Peyer's patch (tissue), 4 donors: ENCODE data around the gene CASP6. TPM values are rescaled to one million over a fixed set of nuclear protein-coding genes. Genes with fewer than 3 reads are reported as not detected.

Experiments
- DNase-seq, 3 donors: peaks; one replicate each; pipeline ENCODE4 v3.0.0-alpha.2; 2017 to 2019
- H3K27ac ChIP-seq, 4 donors: fragments of 200-600 bp; sonication (generic); one replicate each; pipeline ENCODE4 v1.5.1; 2016 to 2019
- H3K27me3 ChIP-seq, 2 donors: fragments of 200-600 bp; sonication (generic); one replicate each; pipeline ENCODE4 v1.5.1; 2019
- H3K36me3 ChIP-seq, 3 donors: fragments of 200-600 bp; sonication (generic); one replicate each; pipeline ENCODE4 v1.5.1; 2016 to 2019
- H3K4me1 ChIP-seq, 4 donors: fragments of 200-600 bp; sonication (generic); one replicate each; pipeline ENCODE4 v1.5.1; 2016 to 2019
- H3K4me3 ChIP-seq, 4 donors: fragments of 200-600 bp; sonication (generic); 1 replicate in 3 of 4; 2 replicates in 1 of 4; pipeline ENCODE4 v1.5.1; 2016 to 2019; ENCODE audit warnings: mild to moderate bottlenecking in 1 of 4
- H3K9me3 ChIP-seq, 4 donors: fragments of 200-600 bp; sonication (generic); one replicate each; pipeline ENCODE4 v1.5.1; 2016 to 2019; ENCODE audit warnings: mild to moderate bottlenecking in 1 of 4
- POLR2A ChIP-seq, 2 donors: fragments of 450-650 bp; IDR thresholded peaks; one replicate each; pipeline ENCODE4 v1.5.1; 2017; ENCODE audit warnings: antibody characterized with exemption in 2 of 2, mild to moderate bottlenecking in 2 of 2, moderate library complexity in 2 of 2
- total RNA-seq, 4 donors: library from RNA; depleted of rRNA; stranded (reverse); fragments of >200 nt; gene quantifications; one replicate each; pipeline ENCODE4 v1.1.0, GENCODE V29; 2016
- TF ChIP-seq, protein P1 (sequence below), 6 experiments: fragments of 450-650 bp in 4 of 6; fragments of 200-600 bp in 2 of 6; sonication (generic) in 1 of 6; IDR thresholded peaks; one replicate each; pipeline ENCODE4 v1.5.1; 2017 to 2019; ENCODE audit warnings: antibody characterized with exemption in 6 of 6, mild to moderate bottlenecking in 3 of 6, moderate library complexity in 1 of 6

The CASP6 gene
- total RNA-seq, 4 donors from 2014 or later: 43.7 to 132 (median 69.3) TPM

DNA sequence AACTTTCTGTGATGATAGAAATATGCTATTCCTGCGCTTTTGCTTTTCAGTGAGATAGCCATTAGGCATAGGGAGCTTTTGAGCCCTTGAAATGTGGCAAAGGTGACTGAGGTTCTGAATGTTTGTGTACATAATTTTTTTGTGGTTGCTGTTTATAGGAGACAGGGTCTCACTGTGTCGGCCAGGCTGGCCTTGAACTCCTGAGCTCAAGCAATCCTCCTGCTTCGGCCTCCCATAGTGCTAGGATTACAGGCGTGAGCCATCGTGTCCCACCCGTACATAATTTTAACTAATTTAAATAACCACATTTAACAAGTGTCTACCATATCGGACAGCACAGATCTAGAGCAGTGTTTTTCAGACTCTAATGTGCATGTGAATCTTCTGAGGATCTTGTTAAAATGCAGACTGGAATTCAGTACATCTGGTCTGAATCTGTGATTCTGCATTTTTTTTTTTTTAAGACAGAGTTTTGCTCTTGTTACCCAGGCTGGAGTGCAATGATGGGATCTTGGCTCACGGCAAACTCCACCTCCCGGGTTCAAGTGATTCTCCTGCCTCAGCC is 45.3 kb downstream of the CASP6 start:
- Histone ChIP-seq H3K9me3 (peaks cover 0 to 1% (median 0%) of the 10 kb centered on the region in 4 donors), H3K27me3 (no peaks in the 10 kb centered on the region), H3K4me3 (no peak overlapping the region), H3K36me3 (no peaks in the 10 kb centered on the region), H3K27ac (no peak overlapping the region), H3K4me1 (no peaks in the 10 kb centered on the region)
- TF ChIP-seq, protein P1, sequence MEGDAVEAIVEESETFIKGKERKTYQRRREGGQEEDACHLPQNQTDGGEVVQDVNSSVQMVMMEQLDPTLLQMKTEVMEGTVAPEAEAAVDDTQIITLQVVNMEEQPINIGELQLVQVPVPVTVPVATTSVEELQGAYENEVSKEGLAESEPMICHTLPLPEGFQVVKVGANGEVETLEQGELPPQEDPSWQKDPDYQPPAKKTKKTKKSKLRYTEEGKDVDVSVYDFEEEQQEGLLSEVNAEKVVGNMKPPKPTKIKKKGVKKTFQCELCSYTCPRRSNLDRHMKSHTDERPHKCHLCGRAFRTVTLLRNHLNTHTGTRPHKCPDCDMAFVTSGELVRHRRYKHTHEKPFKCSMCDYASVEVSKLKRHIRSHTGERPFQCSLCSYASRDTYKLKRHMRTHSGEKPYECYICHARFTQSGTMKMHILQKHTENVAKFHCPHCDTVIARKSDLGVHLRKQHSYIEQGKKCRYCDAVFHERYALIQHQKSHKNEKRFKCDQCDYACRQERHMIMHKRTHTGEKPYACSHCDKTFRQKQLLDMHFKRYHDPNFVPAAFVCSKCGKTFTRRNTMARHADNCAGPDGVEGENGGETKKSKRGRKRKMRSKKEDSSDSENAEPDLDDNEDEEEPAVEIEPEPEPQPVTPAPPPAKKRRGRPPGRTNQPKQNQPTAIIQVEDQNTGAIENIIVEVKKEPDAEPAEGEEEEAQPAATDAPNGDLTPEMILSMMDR (IDR thresholded peaks at IDR 0.05): no peak
- no peak for DNase-seq

DNA sequence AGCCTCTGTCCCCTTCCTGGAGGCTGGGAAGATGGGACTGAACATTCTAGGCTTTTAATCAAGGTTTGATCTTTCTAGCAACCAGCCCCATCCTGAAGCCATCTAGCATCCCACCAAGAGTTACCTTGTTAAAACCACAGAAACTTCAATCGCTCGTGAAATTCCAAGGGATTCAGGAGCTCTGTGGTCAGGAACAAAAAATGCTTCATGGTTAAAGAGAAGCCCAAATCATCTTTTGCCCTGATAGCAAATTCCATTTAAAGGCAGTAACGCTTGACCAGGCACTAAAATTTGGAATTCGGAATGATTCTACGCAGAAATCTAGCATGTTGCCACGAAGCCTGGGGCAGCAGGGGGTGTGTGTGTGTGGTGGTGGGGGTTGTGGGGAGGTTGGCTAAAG is 47.8 kb downstream of the CASP6 start:
- DNase-seq: no peak
- H3K36me3 ChIP-seq: no peaks in the 10 kb centered on the region
- no peaks in the 10 kb centered on the region for H3K4me1 ChIP-seq
- TF ChIP-seq, protein P1 (IDR thresholded peaks at IDR 0.05): no peak
- no peak for TF ChIP-seq POLR2A (IDR thresholded peaks at IDR 0.05)
- H3K27me3 ChIP-seq: no peaks in the 10 kb centered on the region
- H3K4me3 ChIP-seq: no peak overlapping the region
- peaks cover 0 to 8% (median 0%) of the 10 kb centered on the region in 4 donors for H3K9me3 ChIP-seq
- no peak overlapping the region for H3K27ac ChIP-seq

DNA sequence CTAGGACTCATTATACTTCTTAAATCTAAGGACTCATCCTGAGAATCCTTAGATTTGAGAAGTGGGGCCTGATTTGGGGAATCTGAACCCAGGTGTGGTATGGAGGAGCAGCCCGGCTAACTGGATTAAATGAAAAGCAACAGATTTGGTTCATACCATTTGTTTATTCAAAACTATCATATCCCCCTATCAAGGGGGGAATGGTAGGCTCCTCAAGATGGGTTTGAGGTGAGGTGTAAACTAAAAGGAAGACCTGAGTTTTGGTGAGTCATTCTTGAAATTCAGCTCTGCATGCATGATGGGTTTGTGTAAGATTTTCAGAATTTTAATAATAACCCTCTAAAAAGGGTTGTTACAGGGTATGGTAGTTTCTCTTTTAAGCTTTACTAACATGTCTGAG is 53.4 kb downstream of the CASP6 start:
- no peaks in the 10 kb centered on the region for H3K27me3 ChIP-seq
- H3K9me3 ChIP-seq: peaks cover 0 to 8% (median 0%) of the 10 kb centered on the region in 4 donors
- no peak for TF ChIP-seq POLR2A (IDR thresholded peaks at IDR 0.05)
- TF ChIP-seq, protein P1 (IDR thresholded peaks at IDR 0.05): no peak
- H3K4me3 ChIP-seq: no peak overlapping the region
- DNase-seq: no peak
- H3K4me1 ChIP-seq: no peaks in the 10 kb centered on the region
- H3K27ac ChIP-seq: peak overlapping the region in 3 of 4 donors; percentile 35 to 50 (median 46)
- H3K36me3 ChIP-seq: no peaks in the 10 kb centered on the region

DNA sequence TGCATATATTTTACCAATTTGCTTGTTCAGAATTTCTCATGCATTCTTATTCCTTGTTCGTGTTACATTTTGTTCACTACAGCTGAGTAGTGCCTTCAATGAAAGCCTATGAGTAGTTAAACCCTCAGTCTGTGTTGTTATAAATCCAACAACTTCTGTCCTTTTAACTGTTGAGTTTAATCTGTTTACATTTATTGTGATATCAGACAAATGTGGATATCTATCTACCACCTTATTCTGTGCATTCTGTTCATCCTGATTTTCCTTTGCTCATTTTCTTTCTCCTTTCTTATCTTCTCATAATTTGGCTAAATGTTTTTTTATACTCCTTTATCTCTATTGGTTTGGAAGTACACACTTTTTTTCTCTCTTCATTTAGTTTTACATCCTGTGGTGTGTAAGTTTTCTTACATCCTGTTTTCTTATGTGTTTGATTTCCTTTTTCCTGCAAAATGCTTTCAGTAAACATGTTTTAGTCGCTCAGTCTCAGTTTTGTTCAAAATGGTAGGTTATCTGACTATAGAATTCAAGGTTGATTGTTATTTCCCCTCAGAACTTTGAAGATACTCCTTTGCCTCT is 54.2 kb downstream of the CASP6 start:
- DNase-seq: no peak
- peaks cover 0 to 8% (median 0%) of the 10 kb centered on the region in 4 donors for H3K9me3 ChIP-seq
- H3K4me1 ChIP-seq: no peaks in the 10 kb centered on the region
- peak overlapping the region; percentile 40 to 46 (median 44) for H3K27ac ChIP-seq
- H3K27me3 ChIP-seq: no peaks in the 10 kb centered on the region
- H3K4me3 ChIP-seq: no peak overlapping the region
- H3K36me3 ChIP-seq: no peaks in the 10 kb centered on the region
- no peak for TF ChIP-seq POLR2A (IDR thresholded peaks at IDR 0.05)
- TF ChIP-seq, protein P1 (IDR thresholded peaks at IDR 0.05): no peak

DNA sequence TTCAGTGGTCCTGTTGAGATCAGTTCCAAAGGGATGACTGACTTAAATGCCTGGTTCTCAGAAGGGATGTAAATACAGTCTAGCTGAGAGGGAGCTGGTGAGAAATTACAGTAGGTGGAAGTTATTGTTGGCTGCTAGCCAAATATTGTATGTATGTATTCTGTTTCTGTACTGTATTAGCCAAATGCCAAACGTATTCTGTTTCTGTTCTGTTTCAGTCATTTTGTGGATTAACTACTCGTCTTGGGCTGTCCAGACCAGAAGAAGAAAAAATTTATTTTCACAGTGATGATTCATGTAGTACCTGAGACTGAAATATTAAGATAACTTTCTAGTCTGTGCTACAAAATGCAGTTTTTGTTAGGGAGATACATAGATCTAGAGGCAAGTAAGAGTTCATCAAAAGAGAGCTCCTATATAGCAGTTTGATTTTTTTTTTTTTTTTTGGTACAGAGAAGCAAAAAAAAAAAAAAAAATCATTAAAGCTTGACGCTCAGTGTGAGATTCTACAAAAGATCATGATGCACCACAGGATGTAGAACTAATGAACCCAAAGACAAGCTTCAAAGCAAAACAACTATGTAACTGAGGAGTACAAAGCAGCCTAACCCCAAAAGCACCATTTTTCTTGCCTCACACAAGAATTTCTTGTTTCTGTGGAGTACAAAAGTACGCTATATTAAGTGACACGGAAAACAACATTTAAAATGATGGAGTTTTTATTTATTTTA is 54.8 kb downstream of the CASP6 start:
- Histone ChIP-seq H3K27me3 (no peaks in the 10 kb centered on the region), H3K4me1 (no peaks in the 10 kb centered on the region), H3K27ac (peak overlapping the region; percentile 43 to 63 (median 46)), H3K4me3 (no peak overlapping the region), H3K9me3 (peaks cover 0 to 8% (median 0%) of the 10 kb centered on the region in 4 donors), H3K36me3 (no peaks in the 10 kb centered on the region)
- DNase-seq: no peak
- no peak for TF ChIP-seq POLR2A (IDR thresholded peaks at IDR 0.05)
- TF ChIP-seq, protein P1 (IDR thresholded peaks at IDR 0.05): no peak
